ENCODE measurements around the gene IGF1.

DNA sequence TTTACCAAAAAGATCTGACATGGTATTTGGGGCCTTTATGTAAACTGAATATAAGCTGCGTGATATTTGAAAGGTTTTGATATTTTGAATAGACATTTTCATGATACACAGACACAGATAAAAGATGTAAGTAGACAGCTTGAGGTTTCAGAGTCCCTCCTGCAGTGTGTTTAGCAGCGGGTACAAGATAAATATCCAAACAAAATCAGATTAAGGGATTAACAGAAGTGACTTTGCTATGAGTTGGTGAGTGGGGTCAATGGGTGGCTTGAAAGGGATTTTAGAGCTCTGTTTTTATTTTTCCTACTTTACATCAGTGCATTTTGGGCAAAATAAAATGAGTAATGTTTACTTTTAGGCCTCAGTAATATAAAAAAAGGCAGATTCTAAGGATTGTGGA lies 84.1 kb downstream of the IGF1 start:
- TF ChIP-seq, protein P1, sequence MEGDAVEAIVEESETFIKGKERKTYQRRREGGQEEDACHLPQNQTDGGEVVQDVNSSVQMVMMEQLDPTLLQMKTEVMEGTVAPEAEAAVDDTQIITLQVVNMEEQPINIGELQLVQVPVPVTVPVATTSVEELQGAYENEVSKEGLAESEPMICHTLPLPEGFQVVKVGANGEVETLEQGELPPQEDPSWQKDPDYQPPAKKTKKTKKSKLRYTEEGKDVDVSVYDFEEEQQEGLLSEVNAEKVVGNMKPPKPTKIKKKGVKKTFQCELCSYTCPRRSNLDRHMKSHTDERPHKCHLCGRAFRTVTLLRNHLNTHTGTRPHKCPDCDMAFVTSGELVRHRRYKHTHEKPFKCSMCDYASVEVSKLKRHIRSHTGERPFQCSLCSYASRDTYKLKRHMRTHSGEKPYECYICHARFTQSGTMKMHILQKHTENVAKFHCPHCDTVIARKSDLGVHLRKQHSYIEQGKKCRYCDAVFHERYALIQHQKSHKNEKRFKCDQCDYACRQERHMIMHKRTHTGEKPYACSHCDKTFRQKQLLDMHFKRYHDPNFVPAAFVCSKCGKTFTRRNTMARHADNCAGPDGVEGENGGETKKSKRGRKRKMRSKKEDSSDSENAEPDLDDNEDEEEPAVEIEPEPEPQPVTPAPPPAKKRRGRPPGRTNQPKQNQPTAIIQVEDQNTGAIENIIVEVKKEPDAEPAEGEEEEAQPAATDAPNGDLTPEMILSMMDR (IDR thresholded peaks at IDR 0.05): no peak
- no peak for TF ChIP-seq POLR2A (IDR thresholded peaks at IDR 0.05)
